HepG2 (cell line): Measurements from ENCODE around the gene ESPNL. TPM values are rescaled to one million over a fixed set of nuclear protein-coding genes. Genes with fewer than 3 reads are reported as not detected.

Experiments
- ATAC-seq: fragments of 200-7000 bp; cut with Tn5 transposase; 3 replicates; pipeline ENCODE4 v1.9.1; 2020; ENCODE audit warnings: mild to moderate bottlenecking, moderate library complexity
- BruUV-seq: library from RNA; stranded (reverse); fragments of 400-500 nt; replicated peaks from 2 replicates; lab custom pipeline; 2021; lab: Mats Ljungman, UMichigan
- CTCF ChIA-PET: fragments of 300-600 bp; formaldehyde crosslinking; extraction: SDS; loops from one replicate; lab custom pipeline; 2021; ENCODE audit warnings: low total read pairs, inconsistent platforms, low intra/inter-chr PET ratio; lab: Yijun Ruan, JAX
- POLR2A ChIA-PET: fragments of 350-600 bp; sonication (Branson Sonifier 250); formaldehyde crosslinking; loops from one replicate; lab custom pipeline; 2020; ENCODE audit warnings: antibody characterized with exemption, inconsistent platforms; lab: Yijun Ruan, JAX
- DNase-seq: peaks from one replicate; pipeline ENCODE4 v3.0.0-alpha.2; 2015; ENCODE audit warnings: low spot score
- FAIRE-seq: peaks from 3 replicates; lab custom pipeline; 2011; peaks lifted over from hg19 to GRCh38; lab: Jason Lieb, UNC
- H2AFZ ChIP-seq: one replicate; pipeline ENCODE4 v1.6.1; 2011; ENCODE audit warnings: low read length, inconsistent platforms
- H3K27ac ChIP-seq: fragments of 300-600 bp; 3 replicates; pipeline ENCODE4 v1.8.0; 2011; ENCODE audit warnings: mixed run types, mild to moderate bottlenecking, mixed read lengths, low read length, inconsistent platforms; ENCODE audit not compliant: insufficient read depth; ENCODE audit errors: extremely low read length
- H3K27me3 ChIP-seq, 2 experiments: fragments of 200-600 bp in 1 of 2; 2 replicates in 1 of 2; 3 replicates in 1 of 2; pipeline versions ENCODE4 v1.6.0 to v1.8.0; 2011; ENCODE audit warnings: low read length in 2 of 2, mild to moderate bottlenecking in 2 of 2, moderate library complexity in 2 of 2, inconsistent platforms in 1 of 2; ENCODE audit not compliant: insufficient read depth in 2 of 2, control insufficient read depth in 1 of 2
- H3K36me3 ChIP-seq, 2 experiments: fragments of 200-600 bp in 1 of 2; replicated peaks in 1 of 2; 2 replicates in 1 of 2; 3 replicates in 1 of 2; pipeline versions ENCODE4 v1.5.1 to v1.8.0; 2011; ENCODE audit warnings: low read length in 2 of 2, inconsistent platforms in 1 of 2; ENCODE audit not compliant: insufficient read depth in 2 of 2, control insufficient read depth in 1 of 2
- H3K4me1 ChIP-seq: 2 replicates; pipeline ENCODE4 v1.5.1; 2012; ENCODE audit warnings: low read length, inconsistent platforms; ENCODE audit not compliant: insufficient read depth
- H3K4me2 ChIP-seq: 2 replicates; pipeline ENCODE4 v1.6.0; 2011; ENCODE audit warnings: low read depth, low read length, inconsistent platforms
- H3K4me3 ChIP-seq, 3 experiments: fragments of 200-600 bp in 1 of 3; sonication (generic), shearing (Covaris generic) in 1 of 3; replicated peaks in 1 of 3; 2 replicates each; pipeline ENCODE4 v1.5.1; 2011 to 2016; ENCODE audit warnings: low read length in 3 of 3, inconsistent platforms in 2 of 3, low read depth in 2 of 3, mild to moderate bottlenecking in 2 of 3, control low read depth in 1 of 3, mixed read lengths in 1 of 3; ENCODE audit not compliant: insufficient read depth in 1 of 3
- H3K79me2 ChIP-seq: one replicate; pipeline ENCODE4 v1.6.1; 2011; ENCODE audit warnings: low read length, inconsistent platforms; ENCODE audit not compliant: insufficient read depth
- H3K9ac ChIP-seq: 2 replicates; pipeline ENCODE4 v1.6.0; 2011; ENCODE audit warnings: mild to moderate bottlenecking, low read depth, low read length, inconsistent platforms; ENCODE audit not compliant: insufficient read depth
- H3K9me3 ChIP-seq: 2 replicates; pipeline ENCODE4 v1.5.1; 2012; ENCODE audit warnings: mild to moderate bottlenecking, low read length
- H4K20me1 ChIP-seq: 2 replicates; pipeline ENCODE4 v1.6.0; 2011; ENCODE audit warnings: inconsistent platforms, mild to moderate bottlenecking, low read length, moderate library complexity; ENCODE audit not compliant: insufficient read depth
- ATRX ChIP-seq: sonication (generic); formaldehyde crosslinking; IDR thresholded peaks from 2 replicates; pipeline ENCODE4 v1.4.0; 2020; ENCODE audit warnings: missing genetic modification reagents, borderline replicate concordance
- BCL3 ChIP-seq: sonication (generic); formaldehyde crosslinking; IDR thresholded peaks from 2 replicates; pipeline ENCODE4 v1.5.1; 2020; ENCODE audit warnings: mild to moderate bottlenecking, missing genetic modification reagents, moderate library complexity
- E2F1 ChIP-seq: sonication (generic); formaldehyde crosslinking; IDR thresholded peaks from 2 replicates; pipeline ENCODE4 v1.5.0; 2020; ENCODE audit warnings: missing genetic modification reagents
- ISL2 ChIP-seq: sonication (generic); formaldehyde crosslinking; IDR thresholded peaks from 2 replicates; pipeline ENCODE4 v1.5.0; 2020; ENCODE audit warnings: missing genetic modification reagents
- MLLT10 ChIP-seq: sonication (generic); formaldehyde crosslinking; IDR thresholded peaks from 2 replicates; pipeline ENCODE4 v1.4.0; 2020; ENCODE audit warnings: missing genetic modification reagents
- POGZ ChIP-seq: sonication (generic); formaldehyde crosslinking; IDR thresholded peaks from 2 replicates; pipeline ENCODE4 v1.4.0; 2020; ENCODE audit warnings: mild to moderate bottlenecking, missing genetic modification reagents
- SAP130 ChIP-seq: IDR thresholded peaks from 2 replicates; pipeline ENCODE4 v1.6.1; 2016; ENCODE audit warnings: low read depth
- ZFP36 ChIP-seq: fragments of 150-350 bp; IDR thresholded peaks from 2 replicates; pipeline ENCODE4 v1.6.1; 2018; ENCODE audit warnings: borderline replicate concordance, low read length, low read depth; ENCODE audit not compliant: partially characterized antibody
- ZNF550 ChIP-seq: sonication (generic); formaldehyde crosslinking; IDR thresholded peaks from 2 replicates; pipeline ENCODE4 v1.4.0; 2020; ENCODE audit warnings: mild to moderate bottlenecking, missing genetic modification reagents, borderline replicate concordance
- WGBS: methylation state at CpG from one replicate; pipeline ENCODE4 v1.1.6; 2017; ENCODE audit warnings: low lambda C conversion rate; 5-methylcytosine and 5-hydroxymethylcytosine counted together
- in situ Hi-C: cut with HindIII; loops from 2 replicates; pipeline ENCODE4 v1.10.0; 2017; ENCODE audit warnings: low pct_unique_long_range_greater_than_20kb; ENCODE audit not compliant: extremely low pct_ligation_motif_present
- intact Hi-C: fragments of 100-400 bp; cut with micrococcal nuclease; formaldehyde crosslinking; loops from one replicate; pipeline ENCODE4 v1.10.0; 2022; ENCODE audit not compliant: unreplicated experiment
- polyA plus RNA-seq, 8 experiments: library from polyadenylated mRNA; depleted of rRNA in 3 of 8; stranded (reverse) in 7 of 8; unstranded in 1 of 8; fragments of >200 nt; fragmentation: Illumina TruSeq in 4 of 8; extraction: Trizol in 4 of 8; gene quantifications; 2 replicates each; pipeline versions ENCODE4 v1.2.1 to v1.2.3, GENCODE V29; 2011 to 2016; ENCODE audit warnings: low read depth in 4 of 8, missing spikeins in 1 of 8, mixed read lengths in 1 of 8; ENCODE audit not compliant: insufficient read depth in 1 of 8
- total RNA-seq, 5 experiments: library from RNA; depleted of rRNA; stranded (reverse); fragments of >200 nt; fragmentation: Illumina TruSeq; extraction: Trizol; gene quantifications; 2 replicates each; pipeline ENCODE4 v1.2.3, GENCODE V29; 2016; ENCODE audit warnings: low read depth in 1 of 5
- TF ChIP-seq, protein P1 (sequence below): sonication (generic); formaldehyde crosslinking; IDR thresholded peaks from 2 replicates; pipeline ENCODE4 v1.4.0; 2020; ENCODE audit warnings: missing genetic modification reagents; ENCODE audit errors: not compliant biosample characterization

The ESPNL gene
- total and polyA plus RNA-seq, 2 of the 13 experiments (the other 11 are each of a cell fraction or from before 2014, with no cell fraction given): 0.45 to 0.80 TPM

DNA sequence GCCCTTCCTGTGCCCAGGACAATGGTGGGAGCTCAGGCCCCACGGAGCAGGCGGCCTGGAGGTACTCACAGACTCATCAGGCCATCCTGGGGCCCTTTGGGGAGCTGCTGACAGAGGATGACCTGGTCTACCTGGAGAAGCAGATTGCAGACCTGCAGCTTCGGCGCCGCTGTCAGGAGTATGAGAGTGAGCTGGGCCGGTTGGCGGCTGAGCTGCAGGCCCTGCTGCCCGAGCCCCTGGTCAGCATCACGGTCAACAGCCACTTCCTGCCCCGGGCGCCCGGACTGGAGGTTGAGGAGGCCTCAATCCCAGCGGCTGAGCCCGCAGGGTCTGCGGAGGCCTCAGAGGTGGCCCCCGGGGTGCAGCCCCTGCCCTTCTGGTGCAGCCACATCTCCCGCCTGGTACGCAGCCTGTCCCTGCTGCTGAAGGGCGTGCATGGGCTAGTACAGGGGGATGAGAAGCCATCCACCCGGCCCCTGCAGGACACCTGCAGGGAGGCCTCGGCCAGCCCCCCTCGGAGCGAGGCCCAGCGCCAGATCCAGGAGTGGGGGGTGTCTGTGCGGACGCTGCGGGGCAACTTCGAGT, 30.1 kb downstream of the ESPNL start:
- peaks cover 9% of the 10 kb centered on the region for H3K4me1 ChIP-seq

More for the DNA sequence above, 30.1 kb downstream of the ESPNL start:
- Histone ChIP-seq H3K4me2 (no peak overlapping the region), H4K20me1 (no peaks in the 10 kb centered on the region), H3K27ac (no peak overlapping the region), H2AFZ (no peak overlapping the region), H3K9ac (no peak overlapping the region), H3K9me3 (no peaks in the 10 kb centered on the region), H3K4me3 (no peak overlapping the region), H3K79me2 (no peaks in the 10 kb centered on the region), H3K36me3 (no peaks in the 10 kb centered on the region), H3K27me3 (peaks cover 1 to 12% of the 10 kb centered on the region in 2 experiments; a peak in 2 of 5 replicates)
- ChIA-PET CTCF (no interaction called here), POLR2A (no interaction called here)
- intact Hi-C loops: no loop called here
- BruUV-seq: no TSS peak
- ATAC-seq (no peak), DNase-seq (no peak), FAIRE-seq (no peak)
- in situ Hi-C loops: no loop called here
- WGBS: 72% methylated on average over 9 of the region's 28 CpGs
- no peak for TF ChIP-seq E2F1 (CRISPR knock-in tag)
- TF ChIP-seq ATRX: no peak
- no peak for TF ChIP-seq SAP130
- TF ChIP-seq POGZ: no peak
- no peak for TF ChIP-seq MLLT10 (CRISPR knock-in tag)
- no peak for TF ChIP-seq ZFP36
- TF ChIP-seq, protein P1, sequence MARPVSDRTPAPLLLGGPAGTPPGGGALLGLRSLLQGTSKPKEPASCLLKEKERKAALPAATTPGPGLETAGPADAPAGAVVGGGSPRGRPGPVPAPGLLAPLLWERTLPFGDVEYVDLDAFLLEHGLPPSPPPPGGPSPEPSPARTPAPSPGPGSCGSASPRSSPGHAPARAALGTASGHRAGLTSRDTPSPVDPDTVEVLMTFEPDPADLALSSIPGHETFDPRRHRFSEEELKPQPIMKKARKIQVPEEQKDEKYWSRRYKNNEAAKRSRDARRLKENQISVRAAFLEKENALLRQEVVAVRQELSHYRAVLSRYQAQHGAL: no peak
- TF ChIP-seq ISL2 (CRISPR knock-in tag): no peak
- TF ChIP-seq BCL3 (CRISPR knock-in tag): no peak
- no peak for TF ChIP-seq ZNF550 (CRISPR knock-in tag)
- TF ChIP-seq, all 625 proteins: peak for 0
